ENCODE results near the gene TMBIM6.

DNA sequence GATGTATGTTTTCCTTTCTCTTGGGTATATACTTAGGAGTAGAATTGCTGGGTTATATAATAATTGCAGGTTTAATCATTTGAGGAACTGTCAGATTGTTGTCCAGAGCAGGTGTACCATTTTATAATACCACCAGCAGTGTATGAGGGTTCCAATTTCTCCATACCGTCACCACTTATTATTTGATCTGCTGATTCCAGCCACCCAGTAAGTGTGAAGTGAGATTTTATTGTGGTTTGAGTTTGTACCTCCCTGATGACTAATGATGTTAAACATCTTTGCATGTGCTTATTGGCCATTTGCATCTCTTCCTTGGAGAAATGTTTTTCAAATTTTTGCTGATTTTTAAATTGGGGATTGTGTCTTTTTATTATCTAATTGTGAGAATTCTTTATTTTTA lies 71.8 kb downstream of the TMBIM6 start:
- TF ChIP-seq, protein P1, sequence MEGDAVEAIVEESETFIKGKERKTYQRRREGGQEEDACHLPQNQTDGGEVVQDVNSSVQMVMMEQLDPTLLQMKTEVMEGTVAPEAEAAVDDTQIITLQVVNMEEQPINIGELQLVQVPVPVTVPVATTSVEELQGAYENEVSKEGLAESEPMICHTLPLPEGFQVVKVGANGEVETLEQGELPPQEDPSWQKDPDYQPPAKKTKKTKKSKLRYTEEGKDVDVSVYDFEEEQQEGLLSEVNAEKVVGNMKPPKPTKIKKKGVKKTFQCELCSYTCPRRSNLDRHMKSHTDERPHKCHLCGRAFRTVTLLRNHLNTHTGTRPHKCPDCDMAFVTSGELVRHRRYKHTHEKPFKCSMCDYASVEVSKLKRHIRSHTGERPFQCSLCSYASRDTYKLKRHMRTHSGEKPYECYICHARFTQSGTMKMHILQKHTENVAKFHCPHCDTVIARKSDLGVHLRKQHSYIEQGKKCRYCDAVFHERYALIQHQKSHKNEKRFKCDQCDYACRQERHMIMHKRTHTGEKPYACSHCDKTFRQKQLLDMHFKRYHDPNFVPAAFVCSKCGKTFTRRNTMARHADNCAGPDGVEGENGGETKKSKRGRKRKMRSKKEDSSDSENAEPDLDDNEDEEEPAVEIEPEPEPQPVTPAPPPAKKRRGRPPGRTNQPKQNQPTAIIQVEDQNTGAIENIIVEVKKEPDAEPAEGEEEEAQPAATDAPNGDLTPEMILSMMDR (IDR thresholded peaks at IDR 0.05; ENCODE audit: poor library complexity) = no peak
- no peak for TF ChIP-seq EZH2phosphoT487 (IDR thresholded peaks at IDR 0.05; ENCODE audit: low read depth, severe bottlenecking, unreplicated experiment)
- TF ChIP-seq EZH2 (IDR thresholded peaks at IDR 0.05; ENCODE audit: borderline replicate concordance) = no peak
